Daoy (cell line): ENCODE results near the gene PFKM. TPM values are rescaled to one million over a fixed set of nuclear protein-coding genes. Genes with fewer than 3 reads are reported as not detected.

Experiments
- DNase-seq: peaks from one replicate; pipeline ENCODE4 v3.0.0-alpha.2; 2015; ENCODE audit warnings: low read depth
- total RNA-seq: library from RNA; depleted of rRNA; stranded (reverse); fragments of >200 nt; shearing (Covaris generic); gene quantifications from 2 replicates; pipeline ENCODE4 v1.2.3, GENCODE V29; 2014

The PFKM gene
- total RNA-seq, 1 experiment from 2014 or later = 47.9 TPM

GRCh38 chr12:48157018-48157888 is 38.1 kb downstream of the PFKM start, which contains the start of gene ASB8:
TSS of gene ASB8 (minus strand) at chr12:48157515. CDS start at chr12:48153496, 4,019 bp downstream.
- peak; percentile 99 for DNase-seq

GRCh38 chr12:48157889-48158370 is 38.8 kb downstream of the PFKM start:
- DNase-seq = no peak

- DNase-seq = no peak
Measured at GRCh38 chr12:48160046-48160445, 40.9 kb downstream of the PFKM start.

GRCh38 chr12:48160807-48161206 is 41.6 kb downstream of the PFKM start:
- DNase-seq = no peak

GRCh38 chr12:48163150-48163747 is 44.1 kb downstream of the PFKM start:
- DNase-seq = no peak

- no peak for DNase-seq
Measured at GRCh38 chr12:48164451-48164850, 45.3 kb downstream of the PFKM start.

- peak; percentile 48 for DNase-seq
Measured at GRCh38 chr12:48165089-48165981, 46.2 kb downstream of the PFKM start.

GRCh38 chr12:48169011-48169410 is 49.8 kb downstream of the PFKM start:
- no peak for DNase-seq

- no peak for DNase-seq
Measured at GRCh38 chr12:48175613-48176416, 56.7 kb downstream of the PFKM start.

- DNase-seq = no peak
Measured at GRCh38 chr12:48176417-48176751, 57.2 kb downstream of the PFKM start.

- DNase-seq = no peak
Measured at GRCh38 chr12:48177982-48178381, 58.8 kb downstream of the PFKM start.

GRCh38 chr12:48179466-48179865 is 60.3 kb downstream of the PFKM start:
- DNase-seq = no peak

GRCh38 chr12:48180424-48180823 is 61.3 kb downstream of the PFKM start:
- DNase-seq = no peak

GRCh38 chr12:48180857-48181495 is 61.8 kb downstream of the PFKM start:
- no peak for DNase-seq

- DNase-seq = no peak
Measured at GRCh38 chr12:48182631-48183030, 63.5 kb downstream of the PFKM start.

GRCh38 chr12:48183091-48183875 is 64.1 kb downstream of the PFKM start, which contains the start of gene CCDC184:
TSS of gene CCDC184 (plus strand) at chr12:48183644. CDS start at chr12:48184123, 479 bp downstream.
- peak; percentile 79 for DNase-seq

- DNase-seq = peak; percentile 11
Measured at GRCh38 chr12:48183876-48184548, 64.8 kb downstream of the PFKM start.

- no peak for DNase-seq
Measured at GRCh38 chr12:48184549-48184922, 65.4 kb downstream of the PFKM start.
